Osteoblast (primary cell): ENCODE measurements around the gene KRTAP9-1. TPM values are rescaled to one million over a fixed set of nuclear protein-coding genes. Genes with fewer than 3 reads are reported as not detected.

Experiments
- DNase-seq: peaks from one replicate; pipeline ENCODE4 v3.0.0; 2011; ENCODE audit warnings: low spot score, mixed read lengths; ENCODE audit not compliant: insufficient read length; ENCODE audit errors: missing footprints
- H2AFZ ChIP-seq: 2 replicates; pipeline ENCODE4 v1.6.0; 2011; ENCODE audit warnings: mild to moderate bottlenecking, low read length
- H3K27ac ChIP-seq: 2 replicates; pipeline ENCODE4 v1.5.1; 2011; ENCODE audit warnings: mild to moderate bottlenecking, low read depth, low read length, moderate library complexity
- H3K27me3 ChIP-seq: 2 replicates; pipeline ENCODE4 v1.6.0; 2012; ENCODE audit warnings: mild to moderate bottlenecking, control low read depth, inconsistent platforms, low read length, moderate library complexity; ENCODE audit not compliant: insufficient read depth
- H3K36me3 ChIP-seq: 2 replicates; pipeline ENCODE4 v1.5.1; 2011; ENCODE audit warnings: mild to moderate bottlenecking, low read length, control low read depth, moderate library complexity; ENCODE audit not compliant: insufficient read depth
- H3K4me1 ChIP-seq: 2 replicates; pipeline ENCODE4 v1.5.1; 2011; ENCODE audit warnings: mild to moderate bottlenecking, low read length, control low read depth, moderate library complexity; ENCODE audit not compliant: insufficient read depth
- H3K4me2 ChIP-seq: 2 replicates; pipeline ENCODE4 v1.6.0; 2011; ENCODE audit warnings: mild to moderate bottlenecking, low read length; ENCODE audit not compliant: insufficient read depth
- H3K4me3 ChIP-seq: fragments of 200-600 bp; sonication (generic); 3 replicates; pipeline ENCODE4 v1.5.1; 2012; ENCODE audit warnings: mild to moderate bottlenecking, low read length, inconsistent platforms; ENCODE audit not compliant: insufficient read depth
- H3K79me2 ChIP-seq: 2 replicates; pipeline ENCODE4 v1.6.0; 2012; ENCODE audit warnings: mild to moderate bottlenecking, low read length, control low read depth, inconsistent platforms; ENCODE audit not compliant: insufficient read depth
- H3K9me3 ChIP-seq: 2 replicates; pipeline ENCODE4 v1.5.1; 2011; ENCODE audit warnings: low read depth, low read length, control low read depth
- H4K20me1 ChIP-seq: 2 replicates; pipeline ENCODE4 v1.6.0; 2012; ENCODE audit warnings: mild to moderate bottlenecking, low read length, control low read depth; ENCODE audit not compliant: insufficient read depth
- CTCF ChIP-seq: IDR thresholded peaks from 2 replicates; pipeline ENCODE4 v1.5.1; 2011; ENCODE audit warnings: mild to moderate bottlenecking, low read depth, low read length, moderate library complexity; ENCODE audit errors: extremely low read depth
- total RNA-seq: library from RNA; depleted of rRNA; stranded (reverse); fragments of >200 nt; gene quantifications from 2 replicates; pipeline ENCODE4 v1.2.3, GENCODE V29; 2012

The KRTAP9-1 gene
- total RNA-seq, 1 donor, result not detected

- DNase-seq, result peak; percentile 37
- no peaks in the 10 kb centered on the region for H3K9me3 ChIP-seq
Observed at GRCh38 chr17:41163828-41164227, 25.9 kb upstream of the KRTAP9-1 start.

DNA sequence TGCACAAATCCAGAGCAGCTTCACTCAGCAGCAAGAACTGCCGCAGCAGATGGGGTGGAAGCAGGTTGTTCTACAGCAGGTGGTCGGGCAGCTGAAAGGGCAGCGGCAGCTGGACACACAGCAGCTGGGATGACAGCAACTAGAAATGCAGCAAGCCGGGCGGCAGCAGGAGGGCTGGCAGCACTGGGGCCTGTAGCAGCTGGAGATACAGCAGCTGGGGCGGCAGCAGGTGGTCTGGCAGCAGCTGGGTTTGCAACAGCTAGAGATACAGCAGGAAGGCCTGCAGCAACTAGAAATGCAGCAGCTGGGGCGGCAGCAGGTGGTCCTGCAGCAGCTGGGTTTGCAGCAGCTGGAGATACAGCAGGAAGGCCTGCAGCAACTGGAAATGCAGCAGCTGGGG is 22.1 kb upstream of the KRTAP9-1 start:
- no peaks in the 10 kb centered on the region for H4K20me1 ChIP-seq
- H3K36me3 ChIP-seq, result no peaks in the 10 kb centered on the region
- TF ChIP-seq CTCF, result no peak
- no peak overlapping the region for H3K27ac ChIP-seq
- no peak for DNase-seq
- no peak overlapping the region for H3K4me2 ChIP-seq
- H2AFZ ChIP-seq, result no peak overlapping the region
- no peak overlapping the region for H3K4me3 ChIP-seq
- no peaks in the 10 kb centered on the region for H3K79me2 ChIP-seq
- no peaks in the 10 kb centered on the region for H3K27me3 ChIP-seq
- no peaks in the 10 kb centered on the region for H3K9me3 ChIP-seq
- H3K4me1 ChIP-seq, result no peaks in the 10 kb centered on the region

More at GRCh38 chr17:41163828-41164227, 25.9 kb upstream of the KRTAP9-1 start:
- Histone ChIP-seq H3K27me3 (no peaks in the 10 kb centered on the region), H3K79me2 (no peaks in the 10 kb centered on the region), H3K4me1 (no peaks in the 10 kb centered on the region), H4K20me1 (no peaks in the 10 kb centered on the region), H3K4me3 (no peak overlapping the region), H3K36me3 (no peaks in the 10 kb centered on the region), H3K27ac (no peak overlapping the region), H2AFZ (peak overlapping the region; percentile 2), H3K4me2 (peak overlapping the region; percentile 6)
- no peak for TF ChIP-seq CTCF

GRCh38 chr17:41168121-41168520 is 21.6 kb upstream of the KRTAP9-1 start, which contains the start of gene KRTAP4-3:
TSS of gene KRTAP4-3 (minus strand) at chr17:41168221. CDS start at chr17:41168172, 49 bp downstream.
- TF ChIP-seq CTCF, result no peak
- H3K9me3 ChIP-seq, result no peaks in the 10 kb centered on the region
- no peak within 1 kb of the TSS for H3K4me2 ChIP-seq
- H3K27ac ChIP-seq, result no peak within 1 kb of the TSS
- H3K4me3 ChIP-seq, result no peak within 1 kb of the TSS
- H3K79me2 ChIP-seq, result no peaks in the 10 kb centered on the region
- H2AFZ ChIP-seq, result no peak within 1 kb of the TSS
- H4K20me1 ChIP-seq, result no peaks in the 10 kb centered on the region
- DNase-seq, result no peak
- H3K4me1 ChIP-seq, result no peaks in the 10 kb centered on the region
- H3K27me3 ChIP-seq, result no peaks in the 10 kb centered on the region
- no peaks in the 10 kb centered on the region for H3K36me3 ChIP-seq

DNA sequence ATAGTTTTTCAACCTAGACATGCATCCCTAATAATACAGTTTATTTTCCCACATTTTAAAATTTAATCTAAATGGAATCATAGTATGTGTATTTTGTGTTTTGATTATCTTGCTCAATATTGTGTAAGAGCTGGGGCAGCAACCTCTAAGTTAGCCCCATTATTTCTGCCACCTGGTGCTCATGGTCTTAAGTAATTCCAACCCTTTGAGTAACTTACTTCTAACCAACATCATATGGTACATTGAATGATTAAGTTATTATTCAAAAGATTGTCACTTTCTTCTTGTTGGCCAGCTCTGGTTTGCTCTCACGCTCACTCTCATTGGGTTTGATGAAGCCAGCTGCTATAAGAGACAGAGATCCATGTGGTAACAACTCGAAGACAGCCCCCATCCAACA is 17.8 kb upstream of the KRTAP9-1 start:
- H3K36me3 ChIP-seq, result no peaks in the 10 kb centered on the region
- no peaks in the 10 kb centered on the region for H3K9me3 ChIP-seq
- TF ChIP-seq CTCF, result no peak
- no peak overlapping the region for H3K27ac ChIP-seq
- H2AFZ ChIP-seq, result no peak overlapping the region
- no peaks in the 10 kb centered on the region for H4K20me1 ChIP-seq
- no peak overlapping the region for H3K4me2 ChIP-seq
- no peaks in the 10 kb centered on the region for H3K27me3 ChIP-seq
- no peak for DNase-seq
- no peaks in the 10 kb centered on the region for H3K79me2 ChIP-seq
- H3K4me1 ChIP-seq, result no peaks in the 10 kb centered on the region
- H3K4me3 ChIP-seq, result no peak overlapping the region
